GM18502 (cell line): ENCODE results near the gene PTK6.
"Not testable (repeated sequence)": the region's sequence is repeated elsewhere in the genome, so short reads cannot be mapped to it uniquely, and the experiment has no call there.

ENCODE experiments used
- ATAC-seq: cut with Tn5 transposase; IDR thresholded peaks from one replicate; pipeline ENCODE4 v1.9.1; 2021; ENCODE audit warnings: mild to moderate bottlenecking; ENCODE audit not compliant: unreplicated experiment, poor library complexity

The PTK6 gene

GRCh38 chr20:63559485-63560332, 22.5 kb upstream of the PTK6 start:
- not testable (repeated sequence) for ATAC-seq

DNA sequence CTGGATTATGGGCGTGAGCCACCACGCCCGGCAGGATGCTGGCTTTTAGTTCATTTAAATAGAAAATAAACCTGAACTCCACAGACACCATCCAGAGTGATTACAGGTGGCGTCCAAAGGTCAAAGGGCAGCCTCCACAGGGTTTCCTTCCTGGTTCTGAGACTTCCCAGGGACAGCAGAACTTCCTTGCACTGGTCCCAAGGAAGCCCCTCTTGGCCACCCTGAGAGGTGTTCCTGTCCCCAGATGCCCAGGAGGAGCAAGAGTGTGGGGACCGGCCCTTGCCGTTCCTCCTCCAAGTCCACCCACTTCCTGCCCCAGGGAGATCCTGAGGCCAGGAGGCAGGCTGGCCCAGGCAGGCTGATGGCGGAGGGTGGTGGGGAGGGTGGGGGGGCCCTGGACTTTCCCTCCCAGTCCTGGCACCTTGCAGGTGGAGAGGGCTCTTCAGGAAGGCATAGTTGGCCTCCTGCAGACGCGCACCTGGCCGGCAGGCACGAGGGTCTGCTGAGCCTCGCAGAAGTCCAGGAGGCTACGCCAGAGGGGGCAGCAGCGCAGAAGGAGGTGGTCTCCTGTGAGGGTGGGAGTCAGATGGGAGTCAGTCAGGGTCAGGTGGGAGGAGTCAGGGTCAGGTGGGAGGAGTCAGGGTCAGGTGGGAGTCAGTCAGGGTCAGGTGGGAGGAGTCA, 21.8 kb upstream of the PTK6 start:
- ATAC-seq = no peak

DNA sequence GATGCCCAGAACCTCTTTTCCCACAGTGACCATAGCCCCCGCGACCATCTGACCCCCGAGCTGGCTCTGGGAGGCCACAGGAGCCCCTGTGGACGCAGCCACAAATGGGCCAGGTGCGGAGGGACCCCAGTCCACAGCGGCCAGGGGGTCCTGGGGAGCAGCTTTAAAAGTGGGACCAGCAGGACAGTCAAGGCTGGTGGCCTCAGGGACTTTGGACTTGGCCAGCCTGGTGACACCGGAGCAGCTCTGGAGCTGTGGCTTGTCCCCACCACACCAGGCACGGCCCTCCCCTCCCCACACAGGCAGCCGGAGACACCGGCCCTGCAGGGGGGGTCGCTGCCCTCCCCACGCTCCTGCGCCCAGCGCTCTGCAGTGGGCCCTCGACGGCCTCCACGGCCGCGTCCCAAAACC, 20.3 kb upstream of the PTK6 start:
- no peak for ATAC-seq

- ATAC-seq = no peak
Measured at GRCh38 chr20:63556873-63557478, 19.8 kb upstream of the PTK6 start.

DNA sequence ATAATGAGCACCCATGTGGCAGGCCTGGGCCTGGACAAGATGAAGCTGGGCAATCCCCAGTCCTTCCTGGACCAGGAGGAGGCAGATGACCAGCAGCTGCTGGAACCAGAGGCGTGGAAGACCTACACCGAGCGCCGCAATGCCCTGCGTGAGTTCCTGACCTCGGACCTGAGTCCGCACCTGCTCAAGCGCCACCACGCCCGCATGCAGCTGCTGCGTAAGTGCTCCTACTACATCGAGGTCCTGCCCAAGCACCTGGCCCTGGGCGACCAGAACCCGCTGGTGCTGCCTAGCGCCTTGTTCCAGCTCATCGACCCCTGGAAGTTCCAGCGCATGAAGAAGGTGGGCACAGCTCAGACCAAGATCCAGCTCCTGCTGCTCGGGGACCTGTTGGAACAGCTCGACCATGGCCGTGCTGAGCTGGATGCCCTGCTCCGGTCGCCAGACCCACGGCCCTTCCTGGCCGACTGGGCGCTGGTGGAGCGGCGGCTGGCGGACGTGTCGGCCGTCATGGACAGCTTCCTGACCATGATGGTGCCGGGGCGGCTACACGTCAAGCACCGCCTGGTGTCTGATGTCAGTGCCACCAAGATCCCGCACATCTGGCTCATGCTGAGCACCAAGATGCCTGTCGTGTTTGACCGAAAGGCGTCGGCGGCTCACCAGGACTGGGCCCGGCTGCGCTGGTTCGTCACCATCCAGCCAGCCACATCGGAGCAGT, 18.6 kb upstream of the PTK6 start:
- ATAC-seq = no peak

DNA sequence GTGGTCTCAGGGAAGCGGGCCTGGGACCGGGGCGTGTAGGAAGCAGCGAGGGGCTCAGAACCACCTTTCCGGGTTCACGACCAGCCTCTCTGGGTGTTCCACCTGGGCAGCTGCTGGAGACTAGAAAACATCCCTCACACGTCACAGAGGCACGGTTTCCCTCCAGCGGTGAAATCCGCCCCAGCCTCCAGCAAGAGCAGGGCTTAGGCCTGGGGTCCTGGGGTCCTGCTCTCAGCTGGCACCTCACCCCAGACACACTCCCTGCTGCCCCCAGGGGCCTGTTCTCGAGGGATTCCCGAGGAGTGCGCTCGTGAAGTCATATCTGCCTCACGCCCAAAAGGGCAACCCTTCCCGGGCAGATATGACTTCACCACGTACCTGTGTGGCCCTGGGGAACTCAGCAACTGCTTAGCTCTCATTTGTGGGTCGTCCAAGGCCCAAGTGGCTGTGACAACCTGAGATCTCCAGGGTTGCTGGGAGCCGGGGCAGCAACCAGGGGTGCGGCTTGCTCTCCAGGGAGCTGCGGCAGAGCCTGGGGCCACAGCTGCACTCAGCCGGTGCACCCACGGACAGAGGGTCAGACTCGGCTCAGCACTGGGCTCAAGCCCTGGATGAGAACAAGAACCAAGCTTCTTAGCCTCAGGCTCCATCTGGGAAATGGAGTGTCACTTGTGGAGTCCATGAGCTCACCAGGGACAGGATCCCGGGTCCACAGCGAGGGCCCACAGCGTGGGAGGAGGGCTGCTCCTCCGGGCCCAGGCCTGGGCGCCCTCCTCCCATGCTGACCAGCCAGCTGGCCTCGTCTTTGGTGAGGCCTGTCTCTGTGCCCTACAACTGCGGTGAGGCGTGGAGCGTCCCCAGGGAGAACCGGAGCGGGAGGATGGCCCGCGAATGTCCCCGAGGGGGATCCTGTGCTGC, 17.4 kb upstream of the PTK6 start:
- ATAC-seq = peak; percentile 6

DNA sequence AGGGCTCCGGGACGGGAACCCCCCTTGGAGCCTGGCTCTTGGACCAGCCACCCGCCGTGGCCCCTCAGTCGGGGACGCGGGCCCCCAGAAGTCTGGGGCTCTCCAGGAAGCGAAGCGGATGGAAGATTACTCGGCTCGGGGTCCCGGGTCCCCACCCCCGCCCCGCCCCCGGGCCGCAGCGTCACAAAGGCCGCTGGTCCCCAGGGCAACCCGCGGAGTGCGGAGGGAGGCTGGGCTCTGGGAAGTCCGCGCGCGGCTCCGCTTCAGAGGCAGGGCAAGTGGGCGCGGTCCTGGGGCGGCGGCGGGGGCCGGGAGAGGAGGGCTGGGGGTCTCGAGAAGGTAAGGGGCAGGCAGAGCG, 16.7 kb upstream of the PTK6 start, which contains the start of gene FNDC11:
Gene FNDC11 (plus strand): TSS at position 227 of the 358 bp plus-strand sequence. CDS start 1,505 bp downstream, outside the sequence.
- peak; percentile 25 for ATAC-seq

DNA sequence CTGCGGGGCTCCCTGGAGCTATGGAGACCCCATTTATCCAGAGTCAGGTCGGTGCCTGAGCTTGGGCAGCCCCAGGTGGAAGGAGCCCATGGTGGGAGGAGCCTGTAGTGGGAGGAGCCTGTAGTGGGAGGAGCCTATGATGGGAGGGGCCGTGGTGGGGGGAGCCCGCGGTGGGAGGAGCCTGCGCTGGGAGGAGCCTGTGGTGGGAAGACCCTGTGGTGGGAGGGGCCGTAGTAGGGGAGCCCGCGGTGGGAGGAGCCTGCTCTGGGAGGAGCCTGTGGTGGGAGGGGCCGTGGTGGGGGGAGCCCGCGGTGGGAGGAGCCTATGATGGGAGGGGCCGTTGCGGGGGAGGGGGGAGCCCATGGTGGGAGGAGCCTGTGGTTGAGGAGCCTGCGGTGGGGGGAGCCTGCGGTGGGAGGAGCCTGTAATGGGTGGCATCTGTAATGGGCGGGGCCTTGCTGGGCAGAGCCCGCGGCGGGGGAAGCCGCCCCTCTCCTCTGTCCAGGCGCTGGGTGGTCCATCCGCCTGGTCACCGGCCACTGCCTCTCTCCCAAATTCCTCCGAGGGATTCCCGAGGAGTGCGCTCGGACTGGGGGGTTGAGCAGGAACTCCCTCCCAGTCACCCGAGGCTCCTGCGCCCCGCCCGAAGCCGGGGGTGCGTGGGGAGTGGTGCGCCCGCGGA, 16.2 kb upstream of the PTK6 start:
- ATAC-seq = peak; percentile 54

GRCh38 chr20:63552481-63553249, 15.5 kb upstream of the PTK6 start:
- peak; percentile 42 for ATAC-seq

DNA sequence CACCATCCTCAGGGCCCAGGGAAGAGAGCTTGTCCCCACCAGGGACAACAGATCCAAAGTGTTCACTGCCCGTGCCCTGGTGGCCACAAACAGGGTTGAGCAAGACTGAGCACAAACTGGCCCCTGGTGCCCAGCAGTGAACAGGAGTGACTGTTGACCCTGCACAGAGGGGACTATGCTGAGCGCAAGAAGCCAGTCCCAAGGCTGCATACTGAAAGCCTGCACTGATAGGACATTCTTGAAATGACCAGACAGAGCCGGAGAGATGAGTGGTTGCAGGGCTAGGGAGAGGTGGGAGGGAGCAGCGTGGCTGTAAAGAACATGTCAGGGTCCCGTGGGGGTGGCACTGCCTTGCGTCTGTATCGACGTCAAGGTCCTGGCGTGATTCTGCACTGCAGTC, 13.9 kb upstream of the PTK6 start:
- ATAC-seq = no peak

GRCh38 chr20:63549679-63550282, 12.6 kb upstream of the PTK6 start:
- no peak for ATAC-seq

GRCh38 chr20:63549019-63549418, 11.8 kb upstream of the PTK6 start:
- ATAC-seq = no peak

DNA sequence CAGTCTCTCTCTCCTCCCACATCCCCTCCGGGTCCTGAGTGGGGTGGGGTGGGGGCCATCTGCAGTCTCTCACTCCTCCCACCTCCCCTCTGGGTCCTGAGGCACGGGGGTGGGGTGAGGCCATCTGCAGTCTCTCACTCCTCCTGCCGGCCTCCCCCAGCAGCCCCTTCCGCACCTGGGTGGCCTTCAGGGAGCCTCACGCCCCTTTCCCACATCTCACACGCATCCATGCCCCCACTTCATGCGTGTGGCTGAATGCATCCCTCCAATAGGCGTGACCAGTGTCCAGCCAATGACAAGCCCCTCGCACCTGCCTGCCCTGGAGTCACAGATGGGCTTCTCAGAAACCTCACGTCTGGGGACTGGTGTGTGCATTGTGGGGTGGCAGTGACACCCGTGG, 11.4 kb upstream of the PTK6 start:
- ATAC-seq = no peak

- ATAC-seq = no peak
Measured at GRCh38 chr20:63547725-63548480, 10.7 kb upstream of the PTK6 start, which contains the start of gene SRMS. SRMS (minus strand) TSS chr20:63547749; CDS start chr20:63547463, 286 bp downstream.

DNA sequence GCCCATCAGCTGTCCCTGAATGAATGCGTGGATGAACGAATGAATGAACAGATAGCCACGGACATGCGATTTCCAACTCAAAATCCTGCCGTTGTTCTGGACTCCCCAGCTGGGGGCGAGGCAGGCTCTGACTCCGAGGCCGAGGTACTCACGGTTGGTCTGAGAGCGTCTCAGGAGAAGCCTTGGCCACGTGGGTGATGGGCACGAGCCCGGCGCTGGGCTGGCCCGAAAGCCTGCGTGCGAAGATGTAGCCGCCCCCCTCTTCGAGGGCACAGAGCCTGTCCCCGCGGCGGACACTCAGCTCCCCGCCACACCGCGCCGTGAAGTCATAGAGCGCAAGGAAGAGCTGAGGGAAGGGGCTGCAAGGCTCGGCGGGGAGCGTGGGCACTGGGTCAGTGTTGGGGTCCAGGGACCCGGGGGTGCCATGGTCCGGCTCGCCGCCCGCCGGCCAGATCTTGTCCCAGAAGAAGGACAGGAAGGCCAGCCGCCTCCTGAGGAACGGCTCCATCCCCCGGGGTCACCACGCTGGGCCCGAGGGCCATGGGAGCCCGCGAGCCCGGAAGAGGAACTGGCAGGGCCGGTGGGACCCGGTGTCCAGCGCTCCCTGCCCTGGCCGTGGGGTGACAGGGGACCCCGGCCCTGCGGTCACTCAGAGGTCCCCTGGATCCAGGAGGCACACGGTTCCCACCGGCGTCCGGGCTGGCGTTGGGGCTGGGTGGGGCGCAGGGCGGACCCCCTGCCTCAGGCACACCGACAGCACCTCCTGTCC, 10.0 kb upstream of the PTK6 start:
- ATAC-seq = no peak

- ATAC-seq = no peak
Measured at GRCh38 chr20:63546256-63546955, 9.2 kb upstream of the PTK6 start.
